Measurements from ENCODE around the gene ERP44.

- TF ChIP-seq CTCF (IDR thresholded peaks at IDR 0.05) (no peak), POLR2A (IDR thresholded peaks at IDR 0.05) (no peak)
Observed at GRCh38 chr9:100014846-100015245, 84.0 kb downstream of the ERP44 start.

Measured in vagina (tissue), 2 donors.